CD4-positive, alpha-beta T cell treated with Interleukin-21 for 1 hour (primary cell): Measurements from ENCODE around the gene TENM3.

Source experiments
- DNase-seq: peaks from one replicate; pipeline ENCODE4 v3.0.0-alpha.2; 2020

Gene TENM3

GRCh38 chr4:182255441-182256190, 12.4 kb downstream of the TENM3 start:
- DNase-seq: no peak

- DNase-seq: no peak
Observed at GRCh38 chr4:182257016-182257415, 13.8 kb downstream of the TENM3 start.

DNA sequence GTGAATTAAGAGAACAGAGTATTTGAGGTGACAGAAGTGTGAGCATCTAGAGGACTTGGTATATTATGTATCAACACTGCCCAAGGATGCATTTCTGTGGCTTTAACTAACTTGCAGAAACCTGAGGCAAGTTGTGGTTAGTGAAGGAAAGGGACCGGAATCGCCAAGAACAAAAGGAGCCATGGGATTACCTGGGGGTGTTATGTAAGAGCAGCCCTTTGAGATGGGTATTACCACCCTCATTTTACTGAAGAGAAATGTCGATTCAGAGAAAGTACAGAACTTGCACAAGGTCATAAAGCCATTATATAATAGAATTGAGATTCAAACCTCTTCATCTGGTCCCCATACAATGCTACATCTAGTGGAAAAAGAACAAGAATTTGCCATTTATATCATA, 14.3 kb downstream of the TENM3 start:
- DNase-seq: no peak

- DNase-seq: no peak
Observed at GRCh38 chr4:182258441-182259000, 15.3 kb downstream of the TENM3 start.

GRCh38 chr4:182261651-182262223, 18.5 kb downstream of the TENM3 start:
- DNase-seq: no peak

DNA sequence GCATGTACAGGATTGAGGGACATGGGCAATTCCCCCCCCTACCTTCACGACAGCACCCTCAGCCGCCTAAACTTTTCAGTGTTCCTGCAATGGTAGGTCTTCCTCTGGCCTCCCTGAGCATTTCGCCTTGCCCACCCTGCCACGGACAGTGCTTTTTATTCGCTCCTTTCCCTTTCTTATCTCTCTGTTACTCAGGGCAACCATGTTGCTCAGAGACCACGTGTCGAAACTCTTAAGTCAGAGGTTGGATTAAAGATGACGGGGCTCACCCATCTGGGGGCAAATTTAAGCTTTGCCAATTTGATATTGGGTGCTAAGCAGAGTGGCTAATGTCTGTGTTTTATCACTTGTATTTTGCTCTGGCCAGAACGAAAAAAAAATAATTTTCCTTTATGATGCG, 20.4 kb downstream of the TENM3 start:
- no peak for DNase-seq

- no peak for DNase-seq
Observed at GRCh38 chr4:182264139-182264752, 21.0 kb downstream of the TENM3 start.

- DNase-seq: no peak
Observed at GRCh38 chr4:182265881-182266280, 22.7 kb downstream of the TENM3 start.

DNA sequence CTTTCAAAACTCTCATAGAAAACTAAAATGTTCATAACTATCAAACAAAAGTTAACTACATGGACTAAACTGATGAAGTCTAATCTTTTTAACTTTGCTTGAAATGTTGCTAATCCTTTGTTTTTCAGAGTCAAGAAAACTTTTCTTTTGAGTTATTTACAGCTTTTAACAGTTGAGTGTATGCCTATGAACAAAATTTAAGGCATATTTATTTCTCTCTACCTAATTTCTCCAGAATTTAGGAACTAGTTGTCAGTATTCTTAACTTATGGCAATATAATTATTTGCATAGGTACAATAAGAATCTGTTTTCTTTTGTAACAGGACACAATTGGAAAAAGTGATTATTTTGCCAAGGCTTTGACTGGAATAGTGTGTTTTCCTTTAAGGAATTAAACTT, 23.8 kb downstream of the TENM3 start:
- DNase-seq: no peak

DNA sequence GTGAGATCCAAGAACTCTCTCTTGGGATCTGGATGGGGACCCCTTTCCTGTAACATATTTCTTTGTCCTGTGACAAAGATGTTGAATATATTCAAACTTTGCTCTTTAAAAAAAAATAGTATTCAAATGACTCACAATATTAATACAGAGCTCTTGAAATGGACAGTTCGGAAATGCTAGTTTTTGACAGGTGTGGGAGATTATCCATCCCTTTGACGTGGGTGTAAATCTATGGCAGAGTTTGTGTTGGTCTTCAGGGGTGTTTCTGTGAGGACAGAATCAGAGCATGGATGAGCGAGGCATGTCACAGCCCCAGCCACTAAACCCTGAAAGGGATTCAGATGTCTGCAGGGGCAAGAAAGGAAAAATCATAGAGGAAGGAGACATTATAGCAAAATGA, 25.8 kb downstream of the TENM3 start:
- no peak for DNase-seq

- DNase-seq: no peak
Observed at GRCh38 chr4:182271731-182272130, 28.5 kb downstream of the TENM3 start.

- DNase-seq: no peak
Observed at GRCh38 chr4:182272151-182272550, 28.9 kb downstream of the TENM3 start.

- DNase-seq: no peak
Observed at GRCh38 chr4:182273191-182273935, 30.2 kb downstream of the TENM3 start.

- no peak for DNase-seq
Observed at GRCh38 chr4:182276210-182277109, 33.3 kb downstream of the TENM3 start.

DNA sequence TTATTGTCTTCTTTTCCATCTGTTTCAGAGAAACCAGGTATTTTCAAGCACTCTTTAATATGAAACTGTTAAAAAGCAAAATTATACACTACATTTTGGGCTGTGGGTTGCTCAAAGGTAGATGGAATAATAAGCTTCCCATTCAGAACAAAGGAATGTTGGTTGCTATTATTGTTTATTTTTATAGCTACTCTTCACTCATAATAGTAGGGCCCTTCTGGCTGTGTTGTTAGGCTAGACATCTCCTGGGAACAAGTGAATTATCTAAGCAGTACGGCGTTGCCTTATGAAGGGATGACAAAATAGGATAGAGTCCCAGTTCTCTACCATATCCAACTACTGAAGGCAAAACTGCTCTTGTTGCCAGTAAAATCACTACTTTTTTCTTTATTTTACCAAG, 34.2 kb downstream of the TENM3 start:
- DNase-seq: no peak

DNA sequence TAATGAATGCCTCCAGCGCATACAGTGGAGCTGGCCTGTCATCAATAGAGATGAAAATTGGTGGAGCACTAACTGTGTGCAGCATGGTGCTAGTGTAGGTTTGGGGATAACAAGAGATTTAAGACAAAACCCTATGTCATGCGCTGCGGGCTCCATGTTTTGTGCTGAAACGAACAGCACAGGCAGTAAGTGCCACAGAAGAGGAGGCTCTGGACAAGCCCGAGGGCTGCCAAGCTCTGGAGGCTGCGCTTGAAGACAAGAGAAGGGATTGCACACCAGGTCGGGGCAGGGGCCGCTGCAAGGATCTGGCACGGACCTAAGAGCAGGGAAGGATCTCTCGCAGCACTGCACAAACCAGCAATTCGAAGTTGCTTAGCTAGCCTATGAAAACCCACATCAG, 35.5 kb downstream of the TENM3 start:
- no peak for DNase-seq

DNA sequence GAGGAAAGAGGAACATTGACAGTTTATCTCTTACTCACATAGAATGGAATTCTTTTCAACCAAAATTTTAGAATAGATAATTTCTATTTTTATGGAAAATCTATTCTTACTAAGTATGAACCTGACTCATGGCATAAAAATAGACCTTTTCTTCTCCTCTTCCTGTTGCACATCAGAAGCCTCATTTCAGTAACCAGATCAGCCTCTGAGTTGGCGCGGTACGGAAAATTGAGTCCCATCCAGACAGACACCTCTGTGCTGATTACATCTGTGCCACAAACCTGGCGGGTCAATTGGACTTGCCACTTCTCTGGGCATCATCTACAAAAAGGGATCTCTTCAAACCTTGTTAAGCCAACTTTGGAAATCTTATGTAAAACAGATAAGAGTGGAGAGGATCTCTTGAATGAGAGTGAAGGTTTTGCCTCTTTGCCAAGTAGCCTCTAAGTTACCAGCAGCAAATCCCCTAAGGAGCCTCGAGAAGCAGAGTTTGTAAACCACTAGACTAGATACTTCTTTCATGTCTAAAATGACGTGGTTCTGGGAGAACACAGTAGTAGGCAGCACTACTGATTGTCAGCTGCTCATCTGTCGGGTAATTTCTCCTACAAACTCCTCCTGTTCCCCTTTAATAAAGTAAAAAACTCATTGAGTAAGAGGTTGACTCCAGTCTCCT, 37.4 kb downstream of the TENM3 start:
- no peak for DNase-seq

GRCh38 chr4:182286035-182286434, 42.8 kb downstream of the TENM3 start:
- no peak for DNase-seq

GRCh38 chr4:182286931-182287330, 43.7 kb downstream of the TENM3 start:
- DNase-seq: no peak

DNA sequence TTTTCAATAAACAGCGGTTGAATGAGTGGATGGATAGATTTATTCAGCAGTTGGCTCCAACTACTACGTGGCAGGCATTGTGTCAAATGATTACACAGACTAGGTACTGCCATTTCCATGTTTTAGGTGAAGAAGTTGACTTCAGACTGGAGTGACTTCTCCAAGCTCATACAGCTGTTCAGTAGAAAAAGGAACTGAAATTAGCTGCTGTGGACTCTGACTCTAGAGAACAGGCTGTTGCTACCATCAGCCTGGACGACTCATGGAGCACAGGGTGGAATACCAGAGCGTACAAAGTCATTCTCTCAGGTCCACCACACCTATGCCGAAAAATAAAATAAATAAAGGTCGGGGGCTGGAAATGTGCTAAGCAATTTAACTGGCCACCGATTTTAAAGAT, 45.3 kb downstream of the TENM3 start:
- DNase-seq: no peak

- DNase-seq: no peak
Observed at GRCh38 chr4:182289809-182290208, 46.6 kb downstream of the TENM3 start.

- no peak for DNase-seq
Observed at GRCh38 chr4:182291175-182291574, 48.0 kb downstream of the TENM3 start.
